Lower leg skin (tissue), 3 donors: ENCODE measurements around the gene FAM124B.

ENCODE experiments used
- POLR2A ChIP-seq, 2 donors: fragments of 450-650 bp; IDR thresholded peaks; one replicate each; pipeline ENCODE4 v1.6.1; 2016 to 2017; ENCODE audit warnings: antibody characterized with exemption in 2 of 2, mild to moderate bottlenecking in 1 of 2, moderate library complexity in 1 of 2
- TF ChIP-seq, protein P1 (sequence below), 3 donors: fragments of 450-650 bp; IDR thresholded peaks; one replicate each; pipeline ENCODE4 v1.5.1; 2016; ENCODE audit warnings: antibody characterized with exemption in 3 of 3, mild to moderate bottlenecking in 3 of 3, moderate library complexity in 2 of 3

GRCh38 chr2:224400886-224401632 is 848 bp downstream of the FAM124B start:
- TF ChIP-seq, protein P1, sequence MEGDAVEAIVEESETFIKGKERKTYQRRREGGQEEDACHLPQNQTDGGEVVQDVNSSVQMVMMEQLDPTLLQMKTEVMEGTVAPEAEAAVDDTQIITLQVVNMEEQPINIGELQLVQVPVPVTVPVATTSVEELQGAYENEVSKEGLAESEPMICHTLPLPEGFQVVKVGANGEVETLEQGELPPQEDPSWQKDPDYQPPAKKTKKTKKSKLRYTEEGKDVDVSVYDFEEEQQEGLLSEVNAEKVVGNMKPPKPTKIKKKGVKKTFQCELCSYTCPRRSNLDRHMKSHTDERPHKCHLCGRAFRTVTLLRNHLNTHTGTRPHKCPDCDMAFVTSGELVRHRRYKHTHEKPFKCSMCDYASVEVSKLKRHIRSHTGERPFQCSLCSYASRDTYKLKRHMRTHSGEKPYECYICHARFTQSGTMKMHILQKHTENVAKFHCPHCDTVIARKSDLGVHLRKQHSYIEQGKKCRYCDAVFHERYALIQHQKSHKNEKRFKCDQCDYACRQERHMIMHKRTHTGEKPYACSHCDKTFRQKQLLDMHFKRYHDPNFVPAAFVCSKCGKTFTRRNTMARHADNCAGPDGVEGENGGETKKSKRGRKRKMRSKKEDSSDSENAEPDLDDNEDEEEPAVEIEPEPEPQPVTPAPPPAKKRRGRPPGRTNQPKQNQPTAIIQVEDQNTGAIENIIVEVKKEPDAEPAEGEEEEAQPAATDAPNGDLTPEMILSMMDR (IDR thresholded peaks at IDR 0.05): no peak
- no peak for TF ChIP-seq POLR2A (IDR thresholded peaks at IDR 0.05)
